PFSK-1 (cell line): Measurements from ENCODE around the gene RAB3IP.

Experiments used
- FOXP2 ChIP-seq: optimal IDR thresholded peaks from 2 replicates; pipeline ENCODE3; 2011; ENCODE audit warnings: borderline replicate concordance, control low read depth, inconsistent platforms; ENCODE audit not compliant: insufficient read depth; ENCODE audit errors: extremely low read length, extremely low read depth
- POLR2AphosphoS5 ChIP-seq: IDR thresholded peaks from 2 replicates; pipeline ENCODE4 v1.6.1; 2012; ENCODE audit warnings: low read depth, mild to moderate bottlenecking, control low read depth, low read length, moderate library complexity
- SIN3A ChIP-seq: IDR thresholded peaks from 2 replicates; pipeline ENCODE4 v1.6.1; 2012; ENCODE audit warnings: mild to moderate bottlenecking, low read length, moderate library complexity, borderline replicate concordance; ENCODE audit not compliant: insufficient read depth
- TAF1 ChIP-seq: IDR thresholded peaks from 2 replicates; pipeline ENCODE4 v1.6.1; 2012; ENCODE audit warnings: low read length, control low read depth, borderline replicate concordance; ENCODE audit not compliant: insufficient read depth
- TF ChIP-seq, protein P1 (sequence below), 2 experiments: IDR thresholded peaks; 2 replicates each; pipeline versions ENCODE4 v1.6.1 to v1.8.0; 2011 to 2012; ENCODE audit warnings: low read depth in 2 of 2, low read length in 2 of 2, control low read depth in 1 of 2, inconsistent platforms in 1 of 2, mild to moderate bottlenecking in 1 of 2, moderate library complexity in 1 of 2; ENCODE audit not compliant: insufficient read depth in 1 of 2

RAB3IP gene

GRCh38 chr12:69739287-69740191 is 879 bp downstream of the RAB3IP start:
- TF ChIP-seq POLR2AphosphoS5 = no peak
- TF ChIP-seq, protein P1, sequence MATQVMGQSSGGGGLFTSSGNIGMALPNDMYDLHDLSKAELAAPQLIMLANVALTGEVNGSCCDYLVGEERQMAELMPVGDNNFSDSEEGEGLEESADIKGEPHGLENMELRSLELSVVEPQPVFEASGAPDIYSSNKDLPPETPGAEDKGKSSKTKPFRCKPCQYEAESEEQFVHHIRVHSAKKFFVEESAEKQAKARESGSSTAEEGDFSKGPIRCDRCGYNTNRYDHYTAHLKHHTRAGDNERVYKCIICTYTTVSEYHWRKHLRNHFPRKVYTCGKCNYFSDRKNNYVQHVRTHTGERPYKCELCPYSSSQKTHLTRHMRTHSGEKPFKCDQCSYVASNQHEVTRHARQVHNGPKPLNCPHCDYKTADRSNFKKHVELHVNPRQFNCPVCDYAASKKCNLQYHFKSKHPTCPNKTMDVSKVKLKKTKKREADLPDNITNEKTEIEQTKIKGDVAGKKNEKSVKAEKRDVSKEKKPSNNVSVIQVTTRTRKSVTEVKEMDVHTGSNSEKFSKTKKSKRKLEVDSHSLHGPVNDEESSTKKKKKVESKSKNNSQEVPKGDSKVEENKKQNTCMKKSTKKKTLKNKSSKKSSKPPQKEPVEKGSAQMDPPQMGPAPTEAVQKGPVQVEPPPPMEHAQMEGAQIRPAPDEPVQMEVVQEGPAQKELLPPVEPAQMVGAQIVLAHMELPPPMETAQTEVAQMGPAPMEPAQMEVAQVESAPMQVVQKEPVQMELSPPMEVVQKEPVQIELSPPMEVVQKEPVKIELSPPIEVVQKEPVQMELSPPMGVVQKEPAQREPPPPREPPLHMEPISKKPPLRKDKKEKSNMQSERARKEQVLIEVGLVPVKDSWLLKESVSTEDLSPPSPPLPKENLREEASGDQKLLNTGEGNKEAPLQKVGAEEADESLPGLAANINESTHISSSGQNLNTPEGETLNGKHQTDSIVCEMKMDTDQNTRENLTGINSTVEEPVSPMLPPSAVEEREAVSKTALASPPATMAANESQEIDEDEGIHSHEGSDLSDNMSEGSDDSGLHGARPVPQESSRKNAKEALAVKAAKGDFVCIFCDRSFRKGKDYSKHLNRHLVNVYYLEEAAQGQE (IDR thresholded peaks at IDR 0.05; ENCODE audit: insufficient read depth in 1 of 2, low read depth in 2 of 2, low read length in 2 of 2) = no peak
- no peak for TF ChIP-seq SIN3A
- TF ChIP-seq TAF1 = no peak
- no peak for TF ChIP-seq FOXP2

DNA sequence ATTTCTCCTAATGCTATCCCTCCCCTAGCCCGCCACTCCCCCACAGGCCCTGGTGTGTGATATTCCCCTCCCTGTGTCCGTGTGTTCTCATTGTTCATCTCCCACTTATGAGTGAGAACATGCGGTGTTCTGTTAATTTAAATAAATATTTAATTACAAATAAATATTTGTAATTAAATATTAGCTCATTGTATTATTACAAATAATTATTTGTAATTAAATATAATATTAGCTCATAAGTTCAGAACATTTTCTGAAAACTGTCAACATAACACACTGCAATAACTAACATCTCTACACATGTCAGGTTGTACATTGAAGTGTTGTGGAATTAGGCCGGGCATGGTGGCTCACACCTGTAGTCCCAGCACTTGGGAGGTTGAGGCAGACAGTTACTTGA is 5.4 kb downstream of the RAB3IP start:
- TF ChIP-seq SIN3A = no peak
- no peak for TF ChIP-seq TAF1
- TF ChIP-seq POLR2AphosphoS5 = no peak
- TF ChIP-seq, protein P1 (IDR thresholded peaks at IDR 0.05; ENCODE audit: insufficient read depth in 1 of 2, low read depth in 2 of 2, low read length in 2 of 2) = no peak
- TF ChIP-seq FOXP2 = no peak

DNA sequence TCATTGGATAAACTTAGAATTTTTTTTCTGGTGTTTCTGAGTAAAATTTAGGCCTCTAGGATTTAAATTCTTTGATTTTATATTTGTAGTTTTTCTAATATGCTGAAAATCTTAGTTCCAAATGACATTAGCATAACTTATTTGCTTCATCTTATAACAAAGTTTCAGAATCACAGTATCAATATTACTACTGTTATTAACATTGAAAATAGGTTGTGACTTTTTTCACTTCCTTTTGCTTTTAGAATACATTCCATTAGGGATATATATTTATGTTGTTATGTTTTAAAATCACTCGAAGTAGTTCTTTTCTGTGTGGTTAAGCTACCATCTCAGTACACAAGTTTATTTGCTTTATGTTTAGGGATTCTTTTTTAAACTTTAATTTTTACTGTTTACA is 12.8 kb downstream of the RAB3IP start:
- TF ChIP-seq SIN3A (no peak), FOXP2 (no peak), POLR2AphosphoS5 (no peak), TAF1 (no peak)
- TF ChIP-seq, protein P1 (IDR thresholded peaks at IDR 0.05; ENCODE audit: insufficient read depth in 1 of 2, low read depth in 2 of 2, low read length in 2 of 2) = no peak

- TF ChIP-seq SIN3A (no peak), POLR2AphosphoS5 (no peak), FOXP2 (no peak), TAF1 (no peak)
- TF ChIP-seq, protein P1 (IDR thresholded peaks at IDR 0.05; ENCODE audit: insufficient read depth in 1 of 2, low read depth in 2 of 2, low read length in 2 of 2) = no peak
These were observed 16.6 kb downstream of the RAB3IP start for GRCh38 chr12:69755302-69755701.
